Stomach (tissue), 9 donors: ENCODE results near the gene HNRNPC. TPM values are rescaled to one million over a fixed set of nuclear protein-coding genes. Genes with fewer than 3 reads are reported as not detected.
"Not testable (repeated sequence)": the region's sequence is repeated elsewhere in the genome, so short reads cannot be mapped to it uniquely, and the experiment has no call there.

ENCODE experiments used
- DNase-seq, 2 donors: peaks; one replicate each; pipeline versions ENCODE4 v3.0.0 to v3.0.0-alpha.2; 2013 to 2019
- H3K27ac ChIP-seq, 5 donors: fragments of 200-600 bp in 4 of 5; sonication (generic) in 4 of 5; one replicate each; pipeline ENCODE4 v1.5.1; 2013 to 2019; ENCODE audit warnings: mild to moderate bottlenecking in 1 of 5, moderate library complexity in 1 of 5
- H3K27me3 ChIP-seq, 3 donors: fragments of 200-600 bp; sonication (generic); one replicate each; pipeline ENCODE4 v1.5.1; 2017 to 2019; ENCODE audit warnings: mixed run types in 1 of 3
- H3K36me3 ChIP-seq, 4 donors: fragments of 200-600 bp; sonication (generic); 1 replicate in 3 of 4; 2 replicates in 1 of 4; pipeline ENCODE4 v1.5.1; 2016 to 2019
- H3K4me1 ChIP-seq, 4 donors: fragments of 200-600 bp; sonication (generic); one replicate each; pipeline ENCODE4 v1.5.1; 2016 to 2019
- H3K4me3 ChIP-seq, 4 donors: fragments of 200-600 bp; sonication (generic) in 3 of 4; one replicate each; pipeline ENCODE4 v1.5.1; 2016 to 2019; ENCODE audit warnings: mild to moderate bottlenecking in 1 of 4
- H3K9me3 ChIP-seq, 4 donors: fragments of 200-600 bp; sonication (generic); one replicate each; pipeline ENCODE4 v1.5.1; 2016 to 2019
- EP300 ChIP-seq: sonication (generic); formaldehyde crosslinking; IDR thresholded peaks from one replicate; pipeline ENCODE4 v1.6.1; 2017; ENCODE audit warnings: antibody characterized with exemption
- POLR2A ChIP-seq, 4 donors: fragments of 450-650 bp; IDR thresholded peaks; one replicate each; pipeline ENCODE4 v1.6.1; 2016; ENCODE audit warnings: antibody characterized with exemption in 4 of 4, control low read depth in 2 of 4, mild to moderate bottlenecking in 1 of 4, moderate library complexity in 1 of 4
- POLR2AphosphoS5 ChIP-seq, 3 donors: sonication (generic); formaldehyde crosslinking; IDR thresholded peaks; one replicate each; pipeline ENCODE4 v1.6.1; 2016; ENCODE audit warnings: antibody characterized with exemption in 3 of 3
- WGBS, 5 donors: extraction: QIAGEN DNeasy Blood & Tissue Kit in 3 of 5; methylation state at CpG; one replicate each; pipeline versions ENCODE4 v1.1.5 to v1.1.7; 2013 to 2018; 5-methylcytosine and 5-hydroxymethylcytosine counted together
- intact Hi-C: fragments of 100-400 bp; cut with DNase I; formaldehyde crosslinking; loops from one replicate; pipeline ENCODE4 v1.15.1; 2023; ENCODE audit warnings: low total_unique reads
- polyA plus RNA-seq, 3 donors: library from polyadenylated mRNA; stranded (reverse); fragments of 200-250 nt; gene quantifications; one replicate each; pipeline ENCODE4 v1.2.3, GENCODE V29; 2013
- total RNA-seq, 5 donors: library from RNA; depleted of rRNA; stranded (reverse); fragments of >200 nt; gene quantifications; one replicate each; pipeline versions ENCODE4 v1.1.0 to v1.2.3, GENCODE V29; 2014 to 2016
- TF ChIP-seq, protein P1 (sequence below), 7 experiments: fragments of 450-650 bp in 4 of 7; fragments of 200-600 bp in 3 of 7; sonication (generic) in 3 of 7; IDR thresholded peaks; one replicate each; pipeline ENCODE4 v1.5.1; 2016 to 2019; ENCODE audit warnings: antibody characterized with exemption in 7 of 7, control low read depth in 2 of 7, mild to moderate bottlenecking in 1 of 7
- donor health status: healthy with polysubstance abuse.
- donor health status: Bipolar disorder and iron deficiency.
- donor health status: healthy.

Gene HNRNPC
- total and polyA plus RNA-seq, 8 donors, result 110 to 516 (median 398) TPM

DNA sequence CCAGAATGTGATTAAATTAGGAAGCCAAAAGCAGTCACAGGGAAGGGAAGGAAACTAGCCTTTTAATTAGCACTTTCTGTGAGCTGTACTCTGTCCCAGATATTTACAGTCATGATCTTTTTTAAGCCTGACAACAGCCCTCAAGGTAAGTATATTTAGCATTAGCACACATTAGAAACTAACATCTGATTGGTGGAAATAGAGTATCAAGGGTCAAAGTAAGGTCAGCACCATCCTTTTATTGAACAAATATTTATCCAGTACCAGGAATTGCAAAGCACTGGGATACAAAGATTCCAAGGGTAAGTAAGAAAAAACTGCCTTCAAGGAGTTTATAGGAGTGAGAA lies 38.9 kb upstream of the HNRNPC start:
- Histone ChIP-seq H3K27me3 (no peaks in the 10 kb centered on the region), H3K9me3 (no peaks in the 10 kb centered on the region), H3K36me3 (no peaks in the 10 kb centered on the region), H3K4me1 (peaks cover 4 to 21% (median 10%) of the 10 kb centered on the region in 4 donors), H3K27ac (peak overlapping the region; percentile 72 to 88 (median 82)), H3K4me3 (peak overlapping the region; percentile 30 to 43 (median 38))
- TF ChIP-seq, protein P1, sequence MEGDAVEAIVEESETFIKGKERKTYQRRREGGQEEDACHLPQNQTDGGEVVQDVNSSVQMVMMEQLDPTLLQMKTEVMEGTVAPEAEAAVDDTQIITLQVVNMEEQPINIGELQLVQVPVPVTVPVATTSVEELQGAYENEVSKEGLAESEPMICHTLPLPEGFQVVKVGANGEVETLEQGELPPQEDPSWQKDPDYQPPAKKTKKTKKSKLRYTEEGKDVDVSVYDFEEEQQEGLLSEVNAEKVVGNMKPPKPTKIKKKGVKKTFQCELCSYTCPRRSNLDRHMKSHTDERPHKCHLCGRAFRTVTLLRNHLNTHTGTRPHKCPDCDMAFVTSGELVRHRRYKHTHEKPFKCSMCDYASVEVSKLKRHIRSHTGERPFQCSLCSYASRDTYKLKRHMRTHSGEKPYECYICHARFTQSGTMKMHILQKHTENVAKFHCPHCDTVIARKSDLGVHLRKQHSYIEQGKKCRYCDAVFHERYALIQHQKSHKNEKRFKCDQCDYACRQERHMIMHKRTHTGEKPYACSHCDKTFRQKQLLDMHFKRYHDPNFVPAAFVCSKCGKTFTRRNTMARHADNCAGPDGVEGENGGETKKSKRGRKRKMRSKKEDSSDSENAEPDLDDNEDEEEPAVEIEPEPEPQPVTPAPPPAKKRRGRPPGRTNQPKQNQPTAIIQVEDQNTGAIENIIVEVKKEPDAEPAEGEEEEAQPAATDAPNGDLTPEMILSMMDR (IDR thresholded peaks at IDR 0.05), result no peak
- no peak for TF ChIP-seq POLR2A (IDR thresholded peaks at IDR 0.05)
- no peak for TF ChIP-seq EP300
- no peak for TF ChIP-seq POLR2AphosphoS5 (IDR thresholded peaks at IDR 0.05)
- DNase-seq, result peak in 1 of 2 donors; percentile 64
- intact Hi-C loops, result no loop called here

DNA sequence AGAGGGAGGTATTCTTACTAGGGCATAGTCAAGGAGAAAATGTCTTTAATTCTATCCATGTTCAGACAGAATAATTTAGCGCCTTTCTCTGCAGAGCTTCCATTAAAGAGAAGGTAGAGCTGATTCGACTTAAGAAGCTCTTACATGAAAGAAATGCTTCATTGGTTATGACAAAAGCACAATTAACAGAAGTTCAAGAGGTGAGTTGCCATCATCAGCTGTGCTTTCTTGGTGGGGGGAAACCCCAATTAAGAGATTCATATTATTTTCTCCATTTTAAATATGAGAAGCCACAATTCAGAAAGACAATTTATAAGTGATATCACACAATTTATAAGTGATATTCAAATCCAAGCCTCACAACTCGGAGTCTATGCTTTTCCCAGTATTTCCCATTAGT lies 38.4 kb upstream of the HNRNPC start:
- 73 to 78% (median 76%) methylated on average over 3 of the region's 3 CpGs for WGBS, 5 donors
- no peaks in the 10 kb centered on the region for H3K36me3 ChIP-seq
- H3K4me3 ChIP-seq, result no peak overlapping the region
- H3K4me1 ChIP-seq, result peaks cover 4 to 21% (median 10%) of the 10 kb centered on the region in 4 donors
- no peak for DNase-seq
- no peaks in the 10 kb centered on the region for H3K9me3 ChIP-seq
- peak overlapping the region; percentile 72 to 88 (median 82) for H3K27ac ChIP-seq
- H3K27me3 ChIP-seq, result no peaks in the 10 kb centered on the region
- intact Hi-C loops, result no loop called here
- TF ChIP-seq EP300, result no peak

- DNase-seq, H3K27ac ChIP-seq, H3K4me3 ChIP-seq, H3K36me3 ChIP-seq, intact Hi-C loops, H3K9me3 ChIP-seq: not testable (repeated sequence)
- H3K27me3 ChIP-seq, result peaks cover 0 to 28% (median 6%) of the 10 kb centered on the region in 3 donors
- 73 to 94% (median 86%) methylated on average over 2 of the region's 2 CpGs for WGBS, 5 donors
- peaks cover 2 to 11% (median 8%) of the 10 kb centered on the region in 4 donors for H3K4me1 ChIP-seq
These were observed 33.5 kb upstream of the HNRNPC start for GRCh38 chr14:21302836-21303140.

GRCh38 chr14:21302013-21302835 lies 33.0 kb upstream of the HNRNPC start:
- Histone ChIP-seq H3K9me3 (no peaks in the 10 kb centered on the region), H3K4me1 (peaks cover 0 to 6% (median 5%) of the 10 kb centered on the region in 4 donors), H3K4me3 (no peak overlapping the region), H3K27ac (no peak overlapping the region), H3K36me3 (no peaks in the 10 kb centered on the region), H3K27me3 (peaks cover 0 to 28% (median 6%) of the 10 kb centered on the region in 3 donors)
- DNase-seq, result no peak
- intact Hi-C loops, result no loop called here
- 70 to 82% (median 77%) methylated on average over 8 of the region's 8 CpGs for WGBS, 5 donors
- TF ChIP-seq, protein P1 (IDR thresholded peaks at IDR 0.05), result no peak

- peak; percentile 29 to 61 for DNase-seq
- intact Hi-C loops, result no loop called here
- H3K36me3 ChIP-seq, result no peaks in the 10 kb centered on the region
- H3K4me1 ChIP-seq, result peaks cover 0 to 6% (median 5%) of the 10 kb centered on the region in 4 donors
- H3K27ac ChIP-seq, result no peak overlapping the region
- H3K27me3 ChIP-seq, result peaks cover 0 to 28% (median 6%) of the 10 kb centered on the region in 3 donors
- TF ChIP-seq, protein P1 (IDR thresholded peaks at IDR 0.05), result no peak
- TF ChIP-seq POLR2AphosphoS5 (IDR thresholded peaks at IDR 0.05) (no peak), POLR2A (IDR thresholded peaks at IDR 0.05) (no peak), EP300 (no peak)
- WGBS, 5 donors, result 0 to 3% (median 2%) methylated on average over 20 to 30 of the region's 30 CpGs
- H3K9me3 ChIP-seq, result no peaks in the 10 kb centered on the region
- peak overlapping the region; percentile 1 to 40 (median 36) for H3K4me3 ChIP-seq
These were observed 31.6 kb upstream of the HNRNPC start for GRCh38 chr14:21300892-21301291.
